Fibroblast of skin of scalp (primary cell): ENCODE results near the gene SLC7A8. TPM values are rescaled to one million over a fixed set of nuclear protein-coding genes. Genes with fewer than 3 reads are reported as not detected.
"Not testable (repeated sequence)": the region's sequence is repeated elsewhere in the genome, so short reads cannot be mapped to it uniquely, and the experiment has no call there.

ENCODE experiments used
- DNase-seq: peaks from one replicate; pipeline ENCODE4 v3.0.0-alpha.2; 2013
- polyA plus RNA-seq, 2 experiments: library from polyadenylated mRNA; unstranded; fragments of 120-200 nt; gene quantifications; one replicate each; pipeline ENCODE4 v1.2.1, GENCODE V29; 2013; ENCODE audit not compliant: insufficient read length in 2 of 2

Gene SLC7A8
- 2.5 TPM for polyA plus RNA-seq (2013, experiment 1 of 2; ENCODE audit: insufficient read length)
- 2.1 TPM for polyA plus RNA-seq (2013, experiment 2 of 2; ENCODE audit: insufficient read length)

GRCh38 chr14:23183479-23183878 is at the start of gene SLC7A8:
Gene SLC7A8 (minus strand): TSS chr14:23183660. CDS start chr14:23182914, 746 bp downstream.
- DNase-seq = no peak

- not testable (repeated sequence) for DNase-seq
Observed at GRCh38 chr14:23232241-23232808, 48.9 kb upstream of the SLC7A8 start.

- no peak for DNase-seq
Observed at GRCh38 chr14:23228812-23229211, 45.4 kb upstream of the SLC7A8 start.

GRCh38 chr14:23227566-23227965 is 44.1 kb upstream of the SLC7A8 start:
- DNase-seq = no peak

GRCh38 chr14:23224958-23225357 is 41.5 kb upstream of the SLC7A8 start:
- not testable (repeated sequence) for DNase-seq

- no peak for DNase-seq
Observed at GRCh38 chr14:23219075-23219474, 35.6 kb upstream of the SLC7A8 start.

GRCh38 chr14:23217032-23218020 is 33.9 kb upstream of the SLC7A8 start:
- no peak for DNase-seq

GRCh38 chr14:23215421-23215820 is 32.0 kb upstream of the SLC7A8 start:
- DNase-seq = no peak

GRCh38 chr14:23209651-23210423 is 26.4 kb upstream of the SLC7A8 start:
- DNase-seq = no peak

GRCh38 chr14:23208324-23208723 is 24.9 kb upstream of the SLC7A8 start:
- DNase-seq = no peak

- DNase-seq = no peak
Observed at GRCh38 chr14:23207146-23207540, 23.7 kb upstream of the SLC7A8 start.

GRCh38 chr14:23206422-23207145 is 23.1 kb upstream of the SLC7A8 start:
- no peak for DNase-seq

GRCh38 chr14:23202001-23202400 is 18.5 kb upstream of the SLC7A8 start:
- DNase-seq = no peak

GRCh38 chr14:23199141-23199540 is 15.7 kb upstream of the SLC7A8 start:
- DNase-seq = not testable (repeated sequence)

GRCh38 chr14:23196487-23196886 is 13.0 kb upstream of the SLC7A8 start:
- DNase-seq = not testable (repeated sequence)

GRCh38 chr14:23195552-23196101 is 12.2 kb upstream of the SLC7A8 start:
- DNase-seq = no peak

GRCh38 chr14:23193432-23193831 is 10.0 kb upstream of the SLC7A8 start:
- DNase-seq = no peak

GRCh38 chr14:23187925-23188324 is 4.5 kb upstream of the SLC7A8 start:
- no peak for DNase-seq

GRCh38 chr14:23186913-23187654 is 3.6 kb upstream of the SLC7A8 start:
- peak; percentile 69 for DNase-seq

GRCh38 chr14:23185063-23185462 is 1.6 kb upstream of the SLC7A8 start:
- DNase-seq = peak; percentile 32

GRCh38 chr14:23183158-23183470 is 346 bp downstream of the SLC7A8 start:
- no peak for DNase-seq
